ENCODE measurements around the gene CNGA1.
"Not testable (repeated sequence)": the region's sequence is repeated elsewhere in the genome, so short reads cannot be mapped to it uniquely, and the experiment has no call there.

CNGA1 gene

DNA sequence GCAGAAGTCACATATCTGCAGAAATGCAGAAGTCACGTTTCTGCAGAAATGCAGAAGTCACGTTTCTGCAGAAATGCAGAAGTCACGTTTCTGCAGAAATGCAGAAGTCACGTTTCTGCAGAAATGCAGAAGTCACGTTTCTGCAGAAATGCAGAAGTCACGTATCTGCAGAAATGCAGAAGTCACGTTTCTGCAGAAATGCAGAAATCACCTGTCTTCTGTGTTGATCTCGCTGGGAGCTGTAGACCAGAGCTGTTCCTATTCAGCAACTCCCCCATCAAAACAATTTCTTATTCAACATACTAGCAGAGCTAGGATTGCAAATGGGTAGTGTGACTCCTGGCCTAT, 93.2 kb downstream of the CNGA1 start:
- H3K27me3 Mint-ChIP-seq; H3K4me3 Mint-ChIP-seq; H3K9me3 Mint-ChIP-seq; DNase-seq (ENCODE audit: low spot score in 2 of 2); H3K27ac Mint-ChIP-seq; H3K36me3 Mint-ChIP-seq; H3K4me1 Mint-ChIP-seq: not testable (repeated sequence)
- peak; percentile 60 for ATAC-seq (ENCODE audit: low read depth)

DNA sequence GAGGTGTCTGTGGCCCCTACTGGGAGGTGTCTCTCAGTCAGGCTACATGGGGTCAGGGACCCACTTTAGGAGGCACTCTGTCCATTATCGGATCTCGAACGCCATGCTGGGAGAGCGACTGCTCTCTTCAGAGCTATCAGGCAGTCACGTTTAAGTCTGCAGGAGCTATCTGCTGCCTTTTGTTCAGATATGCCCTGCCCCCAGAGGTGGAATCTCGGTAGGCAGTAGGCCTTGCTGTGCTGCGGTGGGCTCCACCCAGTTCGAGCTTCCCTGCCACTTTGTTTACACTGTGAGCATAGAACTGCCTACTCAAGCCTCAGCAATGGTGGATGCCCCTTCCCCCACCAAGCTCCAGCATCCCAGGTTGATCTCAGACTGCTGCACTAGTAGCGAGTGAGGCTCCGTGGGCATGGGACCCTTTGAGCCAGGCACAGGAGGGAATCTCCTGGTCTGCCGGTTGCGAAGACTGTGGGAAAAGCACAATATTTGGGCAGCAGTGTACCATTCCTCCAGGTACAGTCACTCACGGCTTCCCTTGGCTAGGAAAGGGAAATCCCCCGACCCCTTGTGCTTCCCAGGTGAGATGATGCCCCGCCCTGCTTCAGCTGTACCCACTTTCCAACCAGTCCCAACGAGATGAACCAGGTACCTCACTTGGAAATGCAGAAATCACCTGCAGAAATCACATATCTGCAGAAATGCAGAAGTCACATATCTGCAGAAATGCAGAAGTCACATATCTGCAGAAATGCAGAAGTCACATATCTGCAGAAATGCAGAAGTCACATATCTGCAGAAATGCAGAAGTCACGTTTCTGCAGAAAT, 93.8 kb downstream of the CNGA1 start:
- not testable (repeated sequence) for H3K9me3 Mint-ChIP-seq, H3K36me3 Mint-ChIP-seq, H3K4me3 Mint-ChIP-seq, H3K27ac Mint-ChIP-seq, H3K4me1 Mint-ChIP-seq, H3K27me3 Mint-ChIP-seq
- ATAC-seq (ENCODE audit: low read depth): peak; percentile 31
- DNase-seq (ENCODE audit: low spot score in 2 of 2): peak in 1 of 2 donors; percentile 14

DNA sequence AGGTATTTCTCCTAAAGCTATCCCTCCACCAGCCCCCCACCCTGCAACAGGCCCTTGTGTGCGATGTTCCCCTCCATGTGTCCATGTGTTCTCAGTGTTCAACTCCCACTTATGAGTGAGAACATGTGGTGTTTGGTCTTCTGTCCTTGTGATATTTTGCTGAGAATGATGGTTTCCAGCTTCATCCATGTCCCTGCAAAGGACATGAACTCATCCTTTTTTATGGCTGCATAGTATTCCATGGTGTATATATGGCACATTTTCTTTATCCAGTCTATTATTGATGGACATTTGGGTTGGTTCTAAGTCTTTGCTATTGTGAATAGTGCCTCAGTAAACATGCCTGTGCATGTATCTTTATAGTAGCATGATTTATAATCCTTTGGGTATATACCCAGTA, 99.3 kb downstream of the CNGA1 start:
- H3K27ac Mint-ChIP-seq; H3K9me3 Mint-ChIP-seq; H3K4me3 Mint-ChIP-seq; ATAC-seq (ENCODE audit: low read depth); DNase-seq (ENCODE audit: low spot score in 2 of 2); H3K27me3 Mint-ChIP-seq; H3K36me3 Mint-ChIP-seq: not testable (repeated sequence)
- peaks cover 13% of the 10 kb centered on the region for H3K4me1 Mint-ChIP-seq

DNA sequence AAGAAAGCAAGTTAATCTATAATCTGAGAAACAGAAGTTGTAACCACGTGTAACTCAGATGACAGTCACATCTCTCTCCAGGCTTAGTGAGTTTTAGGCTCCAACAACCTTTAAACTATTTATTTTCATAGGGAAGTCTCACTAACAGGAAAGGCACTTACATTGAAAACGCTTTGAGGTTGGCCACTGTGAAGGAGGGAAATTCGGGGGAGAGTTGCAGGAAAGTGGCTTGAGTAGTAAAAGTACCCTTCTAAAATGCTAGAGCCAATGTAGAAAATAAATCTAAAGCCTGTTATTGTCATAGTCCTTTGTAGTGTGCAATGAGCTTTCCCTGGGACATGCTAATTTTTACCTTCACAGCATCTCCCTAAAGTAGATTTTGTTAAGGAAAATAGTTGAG, 101.1 kb downstream of the CNGA1 start:
- peaks cover 2% of the 10 kb centered on the region for H3K36me3 Mint-ChIP-seq
- H3K4me3 Mint-ChIP-seq: no peak overlapping the region
- ATAC-seq (ENCODE audit: low read depth) (no peak), DNase-seq (ENCODE audit: low spot score in 2 of 2) (no peak)
- no peaks in the 10 kb centered on the region for H3K9me3 Mint-ChIP-seq
- H3K27ac Mint-ChIP-seq: peak overlapping the region; percentile 87
- H3K27me3 Mint-ChIP-seq: no peaks in the 10 kb centered on the region
- H3K4me1 Mint-ChIP-seq: peaks cover 16% of the 10 kb centered on the region

DNA sequence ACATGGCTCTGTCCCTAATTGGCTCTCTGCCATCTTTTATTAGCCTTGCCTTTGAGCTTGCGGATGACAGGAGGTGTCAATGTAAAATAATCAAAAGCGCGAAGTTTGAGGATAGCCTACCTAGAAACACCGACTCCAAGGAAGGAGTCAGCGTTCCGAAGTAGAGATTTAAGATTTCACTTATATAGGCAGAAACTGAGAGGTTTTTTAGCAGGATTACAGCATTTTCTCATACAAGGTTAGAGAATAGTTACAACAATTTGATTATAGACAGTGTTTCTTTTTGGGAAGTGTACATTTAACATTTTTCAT, 101.6 kb downstream of the CNGA1 start:
- Mint-ChIP-seq H3K27me3 (no peaks in the 10 kb centered on the region), H3K4me3 (peak overlapping the region; percentile 97)
- peak; percentile 17 for ATAC-seq (ENCODE audit: low read depth)

DNA sequence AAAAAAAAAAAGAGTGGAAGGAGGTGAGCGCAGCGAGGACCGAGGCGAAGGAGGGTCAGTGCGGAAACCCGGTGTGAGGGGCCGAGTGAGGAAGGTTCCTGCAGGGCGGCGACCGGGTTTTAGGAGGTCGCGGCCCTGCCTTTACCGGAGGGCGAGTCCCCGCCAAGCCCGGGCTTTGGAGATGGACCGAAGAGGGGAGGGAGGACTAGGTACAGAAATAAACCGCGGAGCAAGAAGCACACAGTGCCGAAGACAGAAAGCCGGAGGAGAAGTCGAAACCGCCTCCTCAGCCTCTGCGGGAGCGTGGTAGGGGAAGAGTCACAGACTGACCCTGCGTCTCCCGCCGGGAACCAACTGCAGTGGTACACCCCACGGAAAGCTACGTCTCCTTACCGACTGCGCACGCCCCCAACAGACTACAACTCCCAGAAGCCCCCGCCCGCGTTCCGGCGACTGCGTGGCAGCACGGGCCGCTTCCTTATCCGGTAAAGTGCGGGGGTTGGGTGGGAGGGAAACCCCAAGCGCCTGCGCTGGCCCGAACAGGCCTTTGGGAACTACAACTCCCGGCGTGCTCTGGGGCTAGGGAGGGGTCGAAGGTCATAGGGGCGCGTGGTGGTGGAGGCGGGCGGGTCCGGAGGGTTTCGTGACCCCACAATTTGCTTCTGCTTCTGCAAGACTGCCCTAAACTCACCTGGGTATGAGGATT, 102.1 kb downstream of the CNGA1 start, which contains the start of gene NFXL1:
Gene NFXL1 (minus strand): TSS at position 364 of the 706 bp plus-strand sequence. CDS start 380 bp downstream, outside the sequence.
- ATAC-seq (ENCODE audit: low read depth): peak; percentile 95
- peak; percentile 92 for DNase-seq (ENCODE audit: low spot score in 2 of 2)
- Mint-ChIP-seq H3K27me3 (no peaks in the 10 kb centered on the region), H3K36me3 (peaks cover 5% of the 10 kb centered on the region), H3K4me3 (peak within 1 kb of the TSS; percentile 97), H3K27ac (peak within 1 kb of the TSS; percentile 87), H3K9me3 (no peaks in the 10 kb centered on the region), H3K4me1 (peaks cover 16% of the 10 kb centered on the region)

More for the DNA sequence above, 101.6 kb downstream of the CNGA1 start:
- Mint-ChIP-seq H3K36me3 (peaks cover 5% of the 10 kb centered on the region), H3K9me3 (no peaks in the 10 kb centered on the region), H3K27ac (peak overlapping the region; percentile 87), H3K4me1 (peaks cover 16% of the 10 kb centered on the region)
- DNase-seq (ENCODE audit: low spot score in 2 of 2): no peak

DNA sequence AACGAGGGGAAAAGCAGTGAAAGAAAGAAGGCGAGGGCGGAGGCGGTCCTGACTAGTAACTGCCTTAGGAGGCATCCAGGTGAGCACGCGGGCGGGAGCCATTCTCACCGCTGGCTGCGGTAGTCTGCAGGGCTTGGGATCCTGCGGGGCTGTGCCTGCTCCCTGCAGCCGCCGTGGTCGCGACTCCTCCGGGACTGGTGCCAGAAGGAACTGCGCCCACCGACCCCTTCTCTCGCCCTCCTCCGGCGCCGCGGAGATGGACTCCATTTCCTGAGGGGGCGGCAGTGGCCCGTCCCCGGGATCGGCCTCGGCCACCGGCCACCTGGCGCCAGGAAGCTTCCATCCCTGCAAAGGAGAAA, 102.6 kb downstream of the CNGA1 start:
- peaks cover 16% of the 10 kb centered on the region for H3K4me1 Mint-ChIP-seq
- no peaks in the 10 kb centered on the region for H3K27me3 Mint-ChIP-seq
- peak overlapping the region; percentile 87 for H3K27ac Mint-ChIP-seq
- peak; percentile 5 for ATAC-seq (ENCODE audit: low read depth)
- H3K36me3 Mint-ChIP-seq: peaks cover 9% of the 10 kb centered on the region
- DNase-seq (ENCODE audit: low spot score in 2 of 2): peak in 1 of 2 donors; percentile 24
- no peaks in the 10 kb centered on the region for H3K9me3 Mint-ChIP-seq
- peak overlapping the region; percentile 97 for H3K4me3 Mint-ChIP-seq

DNA sequence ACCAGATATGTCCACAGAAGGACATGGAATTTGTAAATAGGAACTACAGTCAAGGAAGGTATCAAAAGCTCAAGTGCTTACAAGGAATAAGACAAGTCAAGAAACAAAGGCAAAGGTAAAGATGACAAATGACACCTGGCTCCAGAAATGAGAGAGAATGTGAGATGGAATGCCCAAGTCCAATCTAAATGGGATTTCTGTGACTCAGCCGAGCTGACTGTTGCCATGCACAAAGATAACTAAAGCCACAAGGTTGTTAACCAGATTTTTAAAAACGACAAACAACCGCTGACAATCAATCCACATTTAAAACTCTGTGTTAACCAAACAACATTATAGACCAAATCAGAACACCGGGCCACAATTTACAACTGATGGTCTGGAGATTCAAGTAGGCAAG, 103.2 kb downstream of the CNGA1 start:
- ATAC-seq (ENCODE audit: low read depth) (no peak), DNase-seq (ENCODE audit: low spot score in 2 of 2) (no peak)
- Mint-ChIP-seq H3K9me3 (no peaks in the 10 kb centered on the region), H3K4me1 (peaks cover 16% of the 10 kb centered on the region), H3K4me3 (peak overlapping the region; percentile 97), H3K27ac (peak overlapping the region; percentile 87), H3K27me3 (no peaks in the 10 kb centered on the region), H3K36me3 (peaks cover 11% of the 10 kb centered on the region)

DNA sequence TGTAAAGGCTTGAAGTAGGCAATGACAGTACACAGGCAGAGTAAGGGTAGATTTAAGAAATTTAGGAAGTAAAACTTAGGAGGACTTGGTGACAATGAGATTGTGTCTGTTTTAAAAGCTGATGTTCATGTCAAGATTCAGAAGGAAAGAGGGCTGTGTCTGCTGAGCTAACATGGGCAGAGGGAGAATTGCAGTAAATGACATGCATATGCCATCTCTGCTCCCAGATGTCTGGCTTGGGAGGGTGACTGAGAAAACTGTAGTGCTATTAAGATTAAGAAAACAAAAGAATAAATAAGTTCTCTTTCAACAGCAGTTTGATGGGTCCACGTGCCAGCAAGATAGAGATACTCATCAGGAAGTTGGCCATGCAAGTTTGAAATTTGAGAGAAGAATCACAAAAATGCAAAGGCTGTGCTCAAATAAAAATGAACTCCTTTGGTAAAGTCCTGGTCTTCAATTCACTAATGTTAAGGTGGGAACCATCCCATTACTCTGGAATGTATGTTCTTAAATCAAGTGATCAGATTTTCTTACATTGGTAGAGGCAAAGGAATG, 109.3 kb downstream of the CNGA1 start:
- no peak overlapping the region for H3K27ac Mint-ChIP-seq
- H3K4me3 Mint-ChIP-seq: no peak overlapping the region
- ATAC-seq (ENCODE audit: low read depth) (no peak), DNase-seq (ENCODE audit: low spot score in 2 of 2) (no peak)
- H3K9me3 Mint-ChIP-seq: no peaks in the 10 kb centered on the region
- peaks cover 8% of the 10 kb centered on the region for H3K4me1 Mint-ChIP-seq
- no peaks in the 10 kb centered on the region for H3K27me3 Mint-ChIP-seq
- H3K36me3 Mint-ChIP-seq: peaks cover 22% of the 10 kb centered on the region

DNA sequence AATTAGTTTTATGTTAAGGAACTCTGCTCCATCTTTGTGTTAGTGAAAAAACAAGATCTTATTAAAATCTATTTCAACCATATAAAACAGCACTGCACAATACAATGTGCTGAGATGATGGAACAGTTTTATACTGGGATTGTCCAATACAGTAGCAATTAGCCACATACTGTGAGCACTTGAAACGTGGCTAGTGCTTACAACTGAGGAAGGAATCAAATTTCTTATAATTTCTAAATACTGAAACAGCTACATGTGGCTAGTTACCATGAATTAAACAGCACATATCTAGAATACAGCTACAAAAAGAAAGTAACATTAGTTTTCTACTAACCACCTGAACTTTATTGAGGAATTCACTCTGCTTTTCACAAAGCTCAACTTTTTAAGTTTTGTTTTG, 116.8 kb downstream of the CNGA1 start:
- Mint-ChIP-seq H3K36me3 (peaks cover 22% of the 10 kb centered on the region), H3K27ac (no peak overlapping the region)

DNA sequence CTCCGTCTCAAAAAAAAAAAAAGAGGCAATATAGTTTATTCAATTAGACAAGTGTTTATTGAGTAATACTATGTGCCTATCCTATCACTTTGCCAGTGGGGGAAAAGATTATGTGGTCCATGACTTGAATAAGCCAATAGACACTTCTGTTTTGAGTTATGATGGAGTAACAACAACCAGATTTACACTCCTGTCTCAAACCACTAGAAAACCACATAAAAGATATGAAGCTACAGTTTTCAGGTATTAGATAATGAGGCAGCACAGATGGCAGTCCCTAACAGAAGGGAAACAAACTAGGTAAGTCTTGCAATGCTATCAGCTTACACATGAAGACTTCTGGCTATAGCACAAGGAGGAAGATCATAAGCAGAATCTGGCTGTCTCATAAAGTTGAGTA, 124.6 kb downstream of the CNGA1 start:
- ATAC-seq (ENCODE audit: low read depth) (no peak), DNase-seq (ENCODE audit: low spot score in 2 of 2) (no peak)
- H3K4me3 Mint-ChIP-seq: no peak overlapping the region
- H3K4me1 Mint-ChIP-seq: no peaks in the 10 kb centered on the region
- H3K9me3 Mint-ChIP-seq: no peaks in the 10 kb centered on the region
- H3K27me3 Mint-ChIP-seq: no peaks in the 10 kb centered on the region
- no peak overlapping the region for H3K27ac Mint-ChIP-seq
- peaks cover 32% of the 10 kb centered on the region for H3K36me3 Mint-ChIP-seq

More for the DNA sequence above, 116.8 kb downstream of the CNGA1 start:
- DNase-seq (ENCODE audit: low spot score in 2 of 2): no peak
- H3K9me3 Mint-ChIP-seq: no peaks in the 10 kb centered on the region
- ATAC-seq (ENCODE audit: low read depth): no peak
- no peaks in the 10 kb centered on the region for H3K27me3 Mint-ChIP-seq
- H3K4me3 Mint-ChIP-seq: no peak overlapping the region
- no peaks in the 10 kb centered on the region for H3K4me1 Mint-ChIP-seq
